ENCODE measurements around the gene MAP1B. TPM values are rescaled to one million over a fixed set of nuclear protein-coding genes. Genes with fewer than 3 reads are reported as not detected.

Gene MAP1B
- total RNA-seq, 3 donors from 2014 or later, result 258 to 2,233 (median 271) TPM

DNA sequence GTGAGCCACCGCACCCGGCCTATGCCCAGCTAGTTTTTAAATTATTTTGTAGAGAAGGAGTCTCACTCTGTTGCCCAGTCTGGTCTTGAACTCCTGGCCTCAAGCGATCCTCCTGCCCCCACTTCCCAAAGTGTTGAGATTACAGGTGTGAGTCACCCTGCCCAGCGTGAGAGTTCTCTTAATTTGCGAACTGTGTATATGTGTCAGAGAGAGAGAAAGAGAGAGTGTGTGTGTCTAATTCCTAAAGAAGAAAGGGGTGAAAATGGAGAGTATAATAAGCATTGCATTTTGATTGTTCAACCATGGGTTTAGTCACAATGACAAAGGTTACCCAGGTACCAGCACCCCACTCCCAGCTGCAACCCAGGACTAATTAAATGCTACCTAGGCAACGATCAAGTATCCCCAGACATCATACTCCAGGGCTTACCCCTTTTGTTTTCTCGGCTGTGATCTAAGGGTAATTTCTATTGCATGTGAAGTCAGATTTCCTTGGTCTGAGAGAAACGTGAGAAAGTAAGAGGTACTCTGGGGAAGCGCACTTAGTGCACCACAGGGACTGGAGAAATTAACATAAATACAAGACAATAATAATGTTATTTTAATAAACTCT is 16.6 kb downstream of the MAP1B start:
- TF ChIP-seq, protein P1, sequence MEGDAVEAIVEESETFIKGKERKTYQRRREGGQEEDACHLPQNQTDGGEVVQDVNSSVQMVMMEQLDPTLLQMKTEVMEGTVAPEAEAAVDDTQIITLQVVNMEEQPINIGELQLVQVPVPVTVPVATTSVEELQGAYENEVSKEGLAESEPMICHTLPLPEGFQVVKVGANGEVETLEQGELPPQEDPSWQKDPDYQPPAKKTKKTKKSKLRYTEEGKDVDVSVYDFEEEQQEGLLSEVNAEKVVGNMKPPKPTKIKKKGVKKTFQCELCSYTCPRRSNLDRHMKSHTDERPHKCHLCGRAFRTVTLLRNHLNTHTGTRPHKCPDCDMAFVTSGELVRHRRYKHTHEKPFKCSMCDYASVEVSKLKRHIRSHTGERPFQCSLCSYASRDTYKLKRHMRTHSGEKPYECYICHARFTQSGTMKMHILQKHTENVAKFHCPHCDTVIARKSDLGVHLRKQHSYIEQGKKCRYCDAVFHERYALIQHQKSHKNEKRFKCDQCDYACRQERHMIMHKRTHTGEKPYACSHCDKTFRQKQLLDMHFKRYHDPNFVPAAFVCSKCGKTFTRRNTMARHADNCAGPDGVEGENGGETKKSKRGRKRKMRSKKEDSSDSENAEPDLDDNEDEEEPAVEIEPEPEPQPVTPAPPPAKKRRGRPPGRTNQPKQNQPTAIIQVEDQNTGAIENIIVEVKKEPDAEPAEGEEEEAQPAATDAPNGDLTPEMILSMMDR (IDR thresholded peaks at IDR 0.05), result no peak
- no peak for TF ChIP-seq POLR2AphosphoS5 (IDR thresholded peaks at IDR 0.05)
- TF ChIP-seq POLR2A (IDR thresholded peaks at IDR 0.05), result no peak

DNA sequence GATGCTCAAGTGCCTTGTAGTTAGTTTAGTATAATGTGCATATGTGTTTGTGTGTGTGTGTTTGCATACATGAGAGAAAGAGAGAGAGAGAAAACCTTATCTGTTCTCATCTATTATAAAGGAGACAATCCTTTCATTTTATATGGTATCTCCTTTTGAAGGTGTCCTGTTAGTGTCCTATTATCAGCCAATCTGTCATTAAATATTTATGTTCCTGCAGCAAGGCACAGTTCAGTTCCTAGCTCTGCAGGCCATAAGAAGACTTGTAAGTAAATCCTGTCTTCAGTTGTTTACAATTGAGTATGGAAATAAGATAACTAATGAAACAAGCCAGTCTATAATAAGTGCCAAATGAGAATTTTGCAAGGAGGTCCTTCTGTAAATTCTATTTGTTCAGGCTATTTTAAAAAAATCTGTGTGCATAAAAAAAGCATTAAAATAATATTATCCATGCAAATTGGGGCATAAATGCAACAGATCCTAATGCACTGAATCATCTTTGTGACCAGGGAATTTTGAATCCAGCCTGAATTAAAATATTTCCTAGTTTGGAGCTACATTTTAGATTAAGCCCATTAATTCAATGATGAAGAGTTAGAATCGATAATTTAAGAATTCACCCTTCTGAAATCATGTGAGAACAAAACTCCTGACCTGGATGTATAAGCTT is 18.1 kb downstream of the MAP1B start:
- Histone ChIP-seq H3K27ac (peak overlapping the region in 1 of 2 donors; percentile 32), H3K9me3 (no peaks in the 10 kb centered on the region), H3K4me3 (no peak overlapping the region), H3K36me3 (no peaks in the 10 kb centered on the region), H3K4me1 (no peaks in the 10 kb centered on the region), H3K27me3 (no peaks in the 10 kb centered on the region)
- intact Hi-C loops (cut with DNase I; ENCODE audit: low total_unique reads), result no loop called here
- TF ChIP-seq POLR2AphosphoS5 (IDR thresholded peaks at IDR 0.05), result no peak
- TF ChIP-seq, protein P1 (IDR thresholded peaks at IDR 0.05), result no peak
- no peak for TF ChIP-seq POLR2A (IDR thresholded peaks at IDR 0.05)
- DNase-seq (ENCODE audit: low spot score in 2 of 2), result no peak

More for the DNA sequence above, 16.6 kb downstream of the MAP1B start:
- intact Hi-C loops (cut with DNase I; ENCODE audit: low total_unique reads), result no loop called here
- Histone ChIP-seq H3K4me1 (no peaks in the 10 kb centered on the region), H3K27ac (no peak overlapping the region), H3K27me3 (no peaks in the 10 kb centered on the region), H3K36me3 (no peaks in the 10 kb centered on the region), H3K9me3 (no peaks in the 10 kb centered on the region), H3K4me3 (no peak overlapping the region)
- DNase-seq (ENCODE audit: low spot score in 2 of 2), result no peak

DNA sequence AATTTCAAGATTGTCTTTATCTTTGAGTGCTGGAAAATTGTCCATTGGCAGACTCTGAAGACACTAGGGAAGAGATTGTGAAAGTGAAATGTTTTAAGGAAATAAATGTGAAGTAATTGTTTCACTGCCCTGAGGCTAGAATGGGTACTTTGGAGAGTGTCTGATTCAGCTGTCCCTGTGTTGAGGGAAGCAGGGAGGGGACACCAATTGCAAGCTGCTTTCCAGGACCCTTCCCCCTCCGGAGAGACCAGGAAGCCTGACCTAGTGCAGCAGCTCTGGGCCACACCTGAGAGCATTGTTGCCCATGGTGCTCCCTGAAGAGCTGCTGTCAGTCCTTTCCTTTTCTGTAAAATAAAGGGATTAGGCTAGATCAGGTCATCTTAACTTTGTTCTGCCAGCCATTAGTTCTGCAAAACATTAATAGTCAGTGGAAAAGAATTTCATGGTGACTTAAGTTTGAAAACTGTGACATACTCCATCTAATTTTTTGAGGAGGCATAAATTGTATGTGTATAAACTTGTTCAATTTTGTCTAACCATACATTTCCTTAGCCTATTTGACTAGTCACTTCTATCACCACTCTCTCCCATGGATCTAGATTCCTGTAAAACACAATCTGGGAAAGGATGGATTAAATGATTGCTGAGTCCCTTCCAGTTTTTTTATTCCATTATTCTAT is 18.8 kb downstream of the MAP1B start:
- Histone ChIP-seq H3K27ac (peak overlapping the region in 1 of 2 donors; percentile 32), H3K27me3 (no peaks in the 10 kb centered on the region), H3K4me1 (no peaks in the 10 kb centered on the region), H3K4me3 (no peak overlapping the region), H3K9me3 (no peaks in the 10 kb centered on the region), H3K36me3 (no peaks in the 10 kb centered on the region)
- TF ChIP-seq, protein P1 (IDR thresholded peaks at IDR 0.05), result no peak
- TF ChIP-seq POLR2A (IDR thresholded peaks at IDR 0.05) (no peak), POLR2AphosphoS5 (IDR thresholded peaks at IDR 0.05) (no peak)
- intact Hi-C loops (cut with DNase I; ENCODE audit: low total_unique reads), result no loop called here
- no peak for DNase-seq (ENCODE audit: low spot score in 2 of 2)

DNA sequence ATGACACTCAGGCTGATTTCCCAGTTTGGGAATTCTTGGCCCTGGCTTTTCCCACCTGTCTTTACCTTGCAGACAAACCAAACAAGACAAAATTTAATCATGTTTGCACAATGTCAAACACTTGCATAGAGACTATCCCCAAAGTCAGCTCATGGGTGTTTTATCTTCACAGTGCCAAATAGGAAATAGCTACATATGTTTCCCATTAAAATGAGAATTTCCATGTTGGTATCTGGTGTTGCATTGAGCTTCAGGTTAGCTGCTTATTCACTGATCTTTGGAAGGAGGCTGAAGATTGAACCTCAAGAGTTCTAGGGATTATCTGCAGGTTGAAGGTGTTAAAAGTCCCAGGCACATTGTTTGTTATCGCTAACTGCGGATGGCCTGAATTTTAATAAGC is 19.5 kb downstream of the MAP1B start:
- no peaks in the 10 kb centered on the region for H3K27me3 ChIP-seq
- TF ChIP-seq, protein P1 (IDR thresholded peaks at IDR 0.05), result no peak
- TF ChIP-seq POLR2AphosphoS5 (IDR thresholded peaks at IDR 0.05) (no peak), POLR2A (IDR thresholded peaks at IDR 0.05) (no peak)
- no peaks in the 10 kb centered on the region for H3K36me3 ChIP-seq
- no peak overlapping the region for H3K4me3 ChIP-seq
- H3K27ac ChIP-seq, result no peak overlapping the region
- intact Hi-C loops (cut with DNase I; ENCODE audit: low total_unique reads), result no loop called here
- DNase-seq (ENCODE audit: low spot score in 2 of 2), result no peak
- H3K9me3 ChIP-seq, result no peaks in the 10 kb centered on the region
- H3K4me1 ChIP-seq, result no peaks in the 10 kb centered on the region

DNA sequence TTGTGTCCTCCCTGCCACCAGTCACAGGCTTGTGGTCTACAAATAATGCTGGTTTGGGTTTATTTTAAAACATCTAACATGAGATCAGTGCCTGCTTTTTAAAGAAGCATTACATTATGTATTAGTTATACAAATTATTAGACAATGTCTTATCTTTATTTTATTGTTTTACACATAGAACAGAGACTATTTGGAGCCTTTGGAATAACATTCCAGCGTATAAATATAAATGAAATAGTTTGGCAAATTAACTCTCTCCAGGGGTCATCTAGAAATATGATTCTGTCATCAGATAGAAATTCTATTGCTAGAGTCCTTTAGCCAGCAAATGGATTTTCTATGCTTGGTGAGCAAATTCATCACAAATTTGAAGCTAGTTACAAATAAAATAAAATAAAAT is 22.4 kb downstream of the MAP1B start:
- Histone ChIP-seq H3K9me3 (no peaks in the 10 kb centered on the region), H3K36me3 (no peaks in the 10 kb centered on the region), H3K27me3 (no peaks in the 10 kb centered on the region), H3K4me3 (no peak overlapping the region), H3K4me1 (no peaks in the 10 kb centered on the region), H3K27ac (no peak overlapping the region)
- TF ChIP-seq POLR2A (IDR thresholded peaks at IDR 0.05) (no peak), POLR2AphosphoS5 (IDR thresholded peaks at IDR 0.05) (no peak)
- TF ChIP-seq, protein P1 (IDR thresholded peaks at IDR 0.05), result no peak
- intact Hi-C loops (cut with DNase I; ENCODE audit: low total_unique reads), result no loop called here
- no peak for DNase-seq (ENCODE audit: low spot score in 2 of 2)
